ENCODE data around the gene MAG. TPM values are rescaled to one million over a fixed set of nuclear protein-coding genes. Genes with fewer than 3 reads are reported as not detected.
A peak's percentile ranks its signal among the peaks of the same experiment; 100 is the strongest.

MAG gene
- total RNA-seq, 4 donors from 2014 or later: 0.10 TPM; not detected in 3

GRCh38 chr19:35268536-35269437, 23.2 kb upstream of the MAG start, which contains the start of gene USF2:
Gene USF2, plus strand, starts transcription at chr19:35268962. Its CDS starts 140 bp downstream, at chr19:35269102.
- H3K4me3 ChIP-seq (ENCODE audit: low read depth, poor library complexity, severe bottlenecking): peak within 1 kb of the TSS; percentile 61
- 0% methylated on average over 29 to 53 of the region's 126 CpGs for WGBS, 2 donors
- peak; percentile 51 to 93 for DNase-seq (ENCODE audit: low spot score in 2 of 2)
- TF ChIP-seq POLR2A (IDR thresholded peaks at IDR 0.05) (no peak), CTCF (IDR thresholded peaks at IDR 0.05) (no peak)
- intact Hi-C loops (cut with DNase I; ENCODE audit: low total_unique reads): loop anchor here (10.0 kb wide), 1 partner anchor 124 kb away; the partner anchor contains the start of gene FXYD7

GRCh38 chr19:35269438-35270117, 22.4 kb upstream of the MAG start:
- intact Hi-C loops (cut with DNase I; ENCODE audit: low total_unique reads): loop anchor here (10.0 kb wide), 1 partner anchor 125 kb away; the partner anchor contains the start of gene FXYD7
- TF ChIP-seq CTCF (IDR thresholded peaks at IDR 0.05): no peak
- TF ChIP-seq POLR2A (IDR thresholded peaks at IDR 0.05): no peak
- 2 to 26% methylated on average over 3 to 22 of the region's 66 CpGs for WGBS, 2 donors
- DNase-seq (ENCODE audit: low spot score in 2 of 2): peak; percentile 77 to 96
- H3K4me3 ChIP-seq (ENCODE audit: low read depth, poor library complexity, severe bottlenecking): peak overlapping the region; percentile 48

GRCh38 chr19:35270381-35270811, 21.6 kb upstream of the MAG start:
- intact Hi-C loops (cut with DNase I; ENCODE audit: low total_unique reads): no loop called here
- 88 to 91% methylated on average over 16 of the region's 16 CpGs for WGBS, 2 donors
- no peak overlapping the region for H3K4me3 ChIP-seq (ENCODE audit: low read depth, poor library complexity, severe bottlenecking)
- no peak for DNase-seq (ENCODE audit: low spot score in 2 of 2)
- TF ChIP-seq POLR2A (IDR thresholded peaks at IDR 0.05): no peak
- TF ChIP-seq CTCF (IDR thresholded peaks at IDR 0.05): no peak

GRCh38 chr19:35271546-35271945, 20.4 kb upstream of the MAG start:
- DNase-seq (ENCODE audit: low spot score in 2 of 2): no peak
- 79 to 82% methylated on average over 7 of the region's 7 CpGs for WGBS, 2 donors
- no peak overlapping the region for H3K4me3 ChIP-seq (ENCODE audit: low read depth, poor library complexity, severe bottlenecking)
- intact Hi-C loops (cut with DNase I; ENCODE audit: low total_unique reads): no loop called here
- TF ChIP-seq CTCF (IDR thresholded peaks at IDR 0.05) (no peak), POLR2A (IDR thresholded peaks at IDR 0.05) (no peak)

GRCh38 chr19:35272122-35272719, 19.7 kb upstream of the MAG start:
- no peak for DNase-seq (ENCODE audit: low spot score in 2 of 2)
- 89 to 91% methylated on average over 16 of the region's 16 CpGs for WGBS, 2 donors
- no peak overlapping the region for H3K4me3 ChIP-seq (ENCODE audit: low read depth, poor library complexity, severe bottlenecking)
- no peak for TF ChIP-seq POLR2A (IDR thresholded peaks at IDR 0.05)
- TF ChIP-seq CTCF (IDR thresholded peaks at IDR 0.05): no peak
- intact Hi-C loops (cut with DNase I; ENCODE audit: low total_unique reads): no loop called here
